GM23338 (cell line): Measurements from ENCODE around the gene SYNDIG1L. TPM values are rescaled to one million over a fixed set of nuclear protein-coding genes. Genes with fewer than 3 reads are reported as not detected.

Experiments used
- ATAC-seq: fragments of 200-7000 bp; cut with Tn5 transposase; 3 replicates; pipeline ENCODE4 v1.9.1; 2020
- DNase-seq: peaks from one replicate; pipeline ENCODE4 v3.0.0-alpha.2; 2015; ENCODE audit warnings: low spot score
- H2AFZ ChIP-seq: fragments of 200-600 bp; sonication (generic); 2 replicates; pipeline ENCODE4 v1.8.0; 2016; ENCODE audit warnings: antibody characterized with exemption, mild to moderate bottlenecking, moderate library complexity
- H3F3A ChIP-seq: fragments of 200-600 bp; sonication (generic); replicated peaks from 2 replicates; pipeline ENCODE4 v1.8.0; 2017; ENCODE audit warnings: antibody characterized with exemption, mixed run types, low read depth
- H3K27ac ChIP-seq: fragments of 200-600 bp; sonication (generic); 2 replicates; pipeline ENCODE4 v1.6.1; 2016; ENCODE audit warnings: low read depth
- H3K27me3 ChIP-seq: fragments of 200-600 bp; sonication (generic); 2 replicates; pipeline ENCODE4 v1.8.0; 2016; ENCODE audit warnings: mild to moderate bottlenecking, mixed run types, moderate library complexity; ENCODE audit not compliant: insufficient read depth
- H3K36me3 ChIP-seq: fragments of 200-600 bp; sonication (generic); 2 replicates; pipeline ENCODE4 v1.8.0; 2016; ENCODE audit warnings: mild to moderate bottlenecking; ENCODE audit not compliant: insufficient read depth
- H3K4me1 ChIP-seq: fragments of 200-600 bp; sonication (generic); 2 replicates; pipeline ENCODE4 v1.8.0; 2016; ENCODE audit warnings: mild to moderate bottlenecking, moderate library complexity; ENCODE audit not compliant: insufficient read depth
- H3K4me2 ChIP-seq: fragments of 200-600 bp; sonication (generic); 2 replicates; pipeline ENCODE4 v1.7.1; 2017; ENCODE audit warnings: mixed run types
- H3K4me3 ChIP-seq: fragments of 200-600 bp; sonication (generic); 2 replicates; pipeline ENCODE4 v1.6.1; 2016; ENCODE audit warnings: mixed run types
- H3K79me2 ChIP-seq: fragments of 200-600 bp; sonication (generic); replicated peaks from 2 replicates; pipeline ENCODE4 v1.8.0; 2017; ENCODE audit warnings: mild to moderate bottlenecking; ENCODE audit not compliant: insufficient read depth
- H3K9me2 ChIP-seq: fragments of 200-600 bp; sonication (generic); 2 replicates; pipeline ENCODE4 v1.8.0; 2017; ENCODE audit not compliant: insufficient read depth
- H4K20me1 ChIP-seq: fragments of 200-600 bp; sonication (generic); replicated peaks from 2 replicates; pipeline ENCODE4 v1.8.0; 2017; ENCODE audit warnings: mild to moderate bottlenecking; ENCODE audit not compliant: insufficient read depth
- H3K27ac Mint-ChIP-seq: 2 replicates; pipeline ENCODE4 v1.8.0; 2020; ENCODE audit warnings: inconsistent platforms, mild to moderate bottlenecking, moderate library complexity, mixed read lengths
- H3K27me3 Mint-ChIP-seq: 3 replicates; pipeline ENCODE4 v1.8.0; 2022; ENCODE audit warnings: low read depth, mild to moderate bottlenecking, moderate library complexity, mixed read lengths, inconsistent platforms; ENCODE audit not compliant: insufficient read depth, poor library complexity
- H3K36me3 Mint-ChIP-seq: 3 replicates; pipeline ENCODE4 v1.8.0; 2021; ENCODE audit warnings: low read depth, mild to moderate bottlenecking, inconsistent platforms, moderate library complexity, mixed read lengths
- H3K4me1 Mint-ChIP-seq: 3 replicates; pipeline ENCODE4 v1.8.0; 2020; ENCODE audit warnings: mild to moderate bottlenecking, inconsistent platforms, mixed read lengths
- H3K4me3 Mint-ChIP-seq: 3 replicates; pipeline ENCODE4 v1.8.0; 2021; ENCODE audit warnings: moderate library complexity, mild to moderate bottlenecking, inconsistent platforms, mixed read lengths
- H3K9me3 Mint-ChIP-seq: 3 replicates; pipeline ENCODE4 v1.8.0; 2020; ENCODE audit warnings: moderate library complexity, mild to moderate bottlenecking, inconsistent platforms, mixed read lengths
- CTCF ChIP-seq, 2 experiments: fragments of 200-600 bp in 1 of 2; sonication (generic) in 1 of 2; conservative IDR thresholded peaks; 2 replicates each; pipeline versions ENCODE4 v1.5.1 to v1.6.1; 2016 to 2017; ENCODE audit warnings: antibody characterized with exemption in 2 of 2, low read depth in 2 of 2, mild to moderate bottlenecking in 2 of 2, moderate library complexity in 1 of 2
- EZH2 ChIP-seq: fragments of 200-600 bp; sonication (generic); IDR thresholded peaks from one replicate; pipeline ENCODE4 v1.8.0; 2017; ENCODE audit warnings: antibody characterized with exemption, mild to moderate bottlenecking, low read depth; ENCODE audit not compliant: unreplicated experiment
- EZH2phosphoT487 ChIP-seq: fragments of 200-600 bp; sonication (generic); IDR thresholded peaks from one replicate; pipeline ENCODE4 v1.8.1; 2018; ENCODE audit warnings: antibody characterized with exemption; ENCODE audit not compliant: unreplicated experiment
- POLR2AphosphoS5 ChIP-seq: IDR thresholded peaks from 2 replicates; pipeline ENCODE4 v1.6.1; 2016; ENCODE audit warnings: antibody characterized with exemption, low read depth
- REST ChIP-seq: IDR thresholded peaks from one replicate; pipeline ENCODE4 v1.6.1; 2018; ENCODE audit warnings: antibody characterized with exemption; ENCODE audit not compliant: unreplicated experiment
- ZNF114 ChIP-seq: fragments of 250-450 bp; sonication (Bioruptor Pico); IDR thresholded peaks from 2 replicates; pipeline ENCODE4 v1.5.0; 2020; ENCODE audit warnings: mild to moderate bottlenecking, moderate library complexity
- polyA plus RNA-seq: library from polyadenylated mRNA; unstranded; fragments of >200 nt; fragmentation: Nextera tagmentation; extraction: Ambion mirVana; gene quantifications from 2 replicates; pipeline ENCODE4 v1.2.1, GENCODE V29; 2016
- total RNA-seq: library from RNA; depleted of rRNA; stranded (reverse); fragments of >200 nt; shearing (Covaris generic); gene quantifications from 2 replicates; pipeline ENCODE4 v1.2.3, GENCODE V29; 2014

Gene SYNDIG1L
- total and polyA plus RNA-seq, 2 experiments from 2014 or later = 0.65 to 2.1 TPM

DNA sequence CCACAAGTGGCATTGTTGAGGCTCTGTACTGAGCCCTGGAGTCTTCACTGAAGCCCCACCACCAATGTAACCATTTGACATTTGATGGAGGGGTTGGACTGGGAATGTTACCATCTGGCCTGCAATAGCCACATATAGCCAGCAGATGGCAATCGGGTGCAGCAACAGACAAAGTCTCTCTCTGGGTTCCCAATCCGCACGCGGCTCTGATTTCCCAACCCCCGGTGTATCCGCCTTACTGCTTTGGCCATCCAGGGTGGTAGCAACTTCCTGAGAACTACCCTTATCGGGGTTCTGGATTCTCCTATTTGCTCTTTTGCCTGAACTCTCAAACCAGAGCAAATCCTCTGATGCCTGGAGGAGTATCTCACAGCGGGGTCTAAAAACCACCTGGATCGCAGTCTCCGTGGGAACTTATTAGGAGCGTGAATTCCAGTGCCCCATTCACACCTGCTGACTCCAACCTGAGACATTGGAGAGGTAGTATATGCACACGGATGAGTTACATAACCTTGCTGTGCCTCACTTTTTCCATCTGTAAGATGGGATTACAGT is 63.6 kb downstream of the SYNDIG1L start (continued):
- no peak for TF ChIP-seq REST

DNA sequence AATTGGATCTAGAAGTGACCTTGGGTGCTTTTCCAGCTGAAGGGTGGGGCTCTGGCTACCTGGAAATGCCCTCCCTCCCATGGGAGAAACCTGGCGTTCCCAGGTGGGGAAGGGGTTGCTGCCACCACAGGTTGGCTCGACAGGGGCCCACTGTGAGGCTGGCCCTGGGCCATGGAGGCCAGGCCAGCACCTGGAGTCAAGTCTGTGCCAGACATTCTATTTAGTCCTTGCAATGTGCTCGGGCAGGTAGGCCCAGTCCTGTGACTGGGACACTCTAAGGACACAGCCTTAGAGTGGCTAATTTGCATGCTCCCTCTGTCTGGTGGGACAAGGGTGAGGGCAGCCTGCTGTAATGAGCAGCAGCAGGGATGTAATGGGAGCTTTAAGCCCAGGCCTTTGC is 65.8 kb downstream of the SYNDIG1L start:
- TF ChIP-seq ZNF114 (no peak), CTCF (conservative IDR thresholded peaks at IDR 0.05; ENCODE audit: low read depth in 2 of 2) (no peak), EZH2 (no peak), EZH2phosphoT487 (no peak)
- peaks cover 67% of the 10 kb centered on the region for H3K4me1 Mint-ChIP-seq
- peak overlapping the region; percentile 92 for H3K27ac ChIP-seq

DNA sequence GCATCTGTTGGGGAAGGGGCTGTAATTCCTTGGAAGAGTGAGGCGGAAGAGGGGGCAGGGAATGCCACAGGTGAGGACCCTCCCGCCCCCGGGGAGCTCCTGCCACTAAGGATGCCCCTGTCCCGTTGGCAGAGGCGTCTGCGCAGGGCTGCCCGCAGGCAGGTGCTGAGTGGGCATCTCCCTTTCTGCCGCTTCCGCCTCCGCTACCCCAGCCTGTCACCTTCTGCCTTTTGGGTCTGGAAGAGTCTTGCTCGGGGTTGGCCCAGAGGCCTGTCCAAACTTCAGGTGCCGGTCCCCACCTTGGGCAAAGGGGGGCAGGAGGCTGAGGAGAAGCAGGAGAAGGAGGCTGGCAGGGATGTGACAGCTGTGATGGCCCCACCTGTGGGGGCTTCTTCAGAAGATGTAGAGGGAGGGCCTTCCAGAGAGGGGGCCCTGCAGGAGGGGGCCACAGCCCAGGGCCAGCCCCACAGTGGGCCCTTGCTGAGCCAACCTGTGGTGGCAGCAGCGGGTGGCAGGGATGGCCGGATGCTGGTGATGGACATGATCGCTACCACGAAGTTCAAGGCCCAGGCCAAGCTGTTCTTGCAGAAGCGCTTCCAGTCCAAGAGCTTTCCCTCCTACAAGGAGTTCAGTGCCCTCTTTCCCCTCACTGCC is 67.7 kb downstream of the SYNDIG1L start:
- Mint-ChIP-seq H3K27me3 (peaks cover 18% of the 10 kb centered on the region), H3K4me1 (peaks cover 58% of the 10 kb centered on the region), H3K4me3 (no peak overlapping the region), H3K9me3 (no peaks in the 10 kb centered on the region), H3K27ac (no peak overlapping the region), H3K36me3 (peaks cover 72% of the 10 kb centered on the region)
- no peak for DNase-seq
- H3K27me3 ChIP-seq = no peaks in the 10 kb centered on the region
- peaks cover 86% of the 10 kb centered on the region for H3K79me2 ChIP-seq
- H2AFZ ChIP-seq = no peak overlapping the region
- peaks cover 50% of the 10 kb centered on the region for H3F3A ChIP-seq
- ATAC-seq = no peak
- no peak overlapping the region for H3K4me2 ChIP-seq
- peaks cover 16% of the 10 kb centered on the region; the same call in 1 of the 2 replicates for H3K36me3 ChIP-seq
- H4K20me1 ChIP-seq = peaks cover 77% of the 10 kb centered on the region
- H3K27ac ChIP-seq = peak overlapping the region; percentile 92; the same call in 1 of the 2 replicates
- no peak overlapping the region for H3K4me3 ChIP-seq
- H3K4me1 ChIP-seq = peaks cover 23% of the 10 kb centered on the region
- H3K9me2 ChIP-seq = no peaks in the 10 kb centered on the region
- TF ChIP-seq POLR2AphosphoS5 = no peak
- no peak for TF ChIP-seq REST

More for the DNA sequence above, 65.8 kb downstream of the SYNDIG1L start:
- no peak for DNase-seq
- Histone ChIP-seq H4K20me1 (peaks cover 59% of the 10 kb centered on the region), H3K79me2 (peaks cover 72% of the 10 kb centered on the region), H2AFZ (no peak overlapping the region), H3K36me3 (peaks cover 14% of the 10 kb centered on the region; the same call in 1 of the 2 replicates), H3F3A (peaks cover 47% of the 10 kb centered on the region), H3K4me3 (no peak overlapping the region), H3K9me2 (no peaks in the 10 kb centered on the region), H3K4me1 (peaks cover 22% of the 10 kb centered on the region), H3K4me2 (no peak overlapping the region), H3K27me3 (no peaks in the 10 kb centered on the region)
- H3K27me3 Mint-ChIP-seq = peaks cover 23% of the 10 kb centered on the region
- H3K36me3 Mint-ChIP-seq = peaks cover 72% of the 10 kb centered on the region
- no peaks in the 10 kb centered on the region for H3K9me3 Mint-ChIP-seq
- peak; percentile 4; the same call in 2 of the 3 replicates for ATAC-seq
- peak overlapping the region; percentile 14 for H3K27ac Mint-ChIP-seq
- peak overlapping the region; percentile 16; the same call in 1 of the 3 replicates for H3K4me3 Mint-ChIP-seq
